ENCODE results near the gene PCBP3. TPM values are rescaled to one million over a fixed set of nuclear protein-coding genes. Genes with fewer than 3 reads are reported as not detected.

Gene PCBP3
- total RNA-seq, 1 donor from 2014 or later, result 2.5 TPM

DNA sequence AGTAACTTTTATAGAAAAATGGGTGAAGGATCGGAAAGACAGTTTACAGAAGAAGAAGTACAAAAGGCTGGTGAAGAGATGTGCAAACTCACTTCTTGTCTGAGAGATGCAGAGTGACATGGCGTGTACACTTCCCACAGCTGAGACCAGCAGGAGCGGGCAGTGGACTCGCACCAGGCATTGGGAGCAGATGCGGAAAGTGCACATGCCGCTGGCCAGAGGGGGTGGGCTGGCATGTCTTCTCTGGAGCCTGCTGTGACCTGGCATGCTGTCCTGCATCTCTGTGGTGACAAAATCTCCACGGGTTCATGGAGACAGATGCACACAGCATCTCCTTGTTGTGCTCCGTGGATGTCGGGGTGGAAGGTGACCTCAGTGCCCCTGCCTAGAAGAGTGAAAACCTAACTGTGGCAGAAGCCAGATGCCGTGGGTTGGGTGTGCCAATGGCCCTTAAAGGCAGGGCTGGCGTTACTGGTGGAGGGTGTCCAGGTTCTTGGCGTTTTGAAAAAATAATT, 209.4 kb downstream of the PCBP3 start:
- H3K36me3 Mint-ChIP-seq (ENCODE audit: low read depth, unreplicated experiment), result no peaks in the 10 kb centered on the region
- DNase-seq (ENCODE audit: low spot score), result no peak

GRCh38 chr21:45853703-45854342, 210.3 kb downstream of the PCBP3 start:
- Mint-ChIP-seq H3K27ac (ENCODE audit: unreplicated experiment) (no peak overlapping the region), H3K36me3 (ENCODE audit: low read depth, unreplicated experiment) (no peaks in the 10 kb centered on the region), H3K9me3 (ENCODE audit: unreplicated experiment) (no peaks in the 10 kb centered on the region), H3K4me1 (ENCODE audit: unreplicated experiment) (peaks cover 5% of the 10 kb centered on the region), H3K4me3 (ENCODE audit: unreplicated experiment) (no peak overlapping the region), H3K27me3 (ENCODE audit: unreplicated experiment) (peaks cover 9% of the 10 kb centered on the region)
- no peak for TF ChIP-seq CTCF (IDR thresholded peaks at IDR 0.05; ENCODE audit: unreplicated experiment)
- no peak for DNase-seq (ENCODE audit: low spot score)

More for the DNA sequence above, 209.4 kb downstream of the PCBP3 start:
- Mint-ChIP-seq H3K4me1 (ENCODE audit: unreplicated experiment) (peaks cover 5% of the 10 kb centered on the region), H3K27ac (ENCODE audit: unreplicated experiment) (no peak overlapping the region), H3K9me3 (ENCODE audit: unreplicated experiment) (no peaks in the 10 kb centered on the region), H3K4me3 (ENCODE audit: unreplicated experiment) (no peak overlapping the region), H3K27me3 (ENCODE audit: unreplicated experiment) (peaks cover 9% of the 10 kb centered on the region)
- TF ChIP-seq CTCF (IDR thresholded peaks at IDR 0.05; ENCODE audit: unreplicated experiment), result no peak

DNA sequence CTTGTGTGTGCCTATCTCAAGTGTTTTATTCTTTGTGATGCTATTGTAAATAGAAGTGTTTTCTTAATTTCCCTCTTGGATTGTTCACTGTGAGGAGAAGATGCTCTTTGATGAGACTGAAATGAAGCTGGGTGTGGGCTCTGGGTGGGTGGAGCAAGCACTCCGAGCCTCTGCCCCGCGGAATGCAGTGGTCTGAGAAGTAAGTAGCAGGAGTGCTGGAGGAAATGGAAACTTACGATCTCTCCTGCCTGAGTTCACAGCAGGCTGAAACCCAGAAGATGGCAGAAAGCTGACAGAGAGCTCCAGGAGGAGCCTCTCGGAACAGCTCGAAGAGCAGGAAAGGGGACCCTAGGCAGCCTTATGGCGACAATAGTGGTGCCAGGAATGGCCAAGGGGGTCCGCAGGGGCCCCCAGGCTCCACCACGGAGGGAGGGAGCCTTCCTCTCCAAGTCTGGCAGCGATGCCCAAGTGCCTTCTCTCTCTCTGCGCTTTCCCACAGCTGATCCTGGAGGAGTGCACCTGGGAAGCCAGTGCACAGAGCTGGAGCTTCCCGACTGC, 211.2 kb downstream of the PCBP3 start:
- no peak for DNase-seq (ENCODE audit: low spot score)
- TF ChIP-seq CTCF (IDR thresholded peaks at IDR 0.05; ENCODE audit: unreplicated experiment), result no peak
- Mint-ChIP-seq H3K4me3 (ENCODE audit: unreplicated experiment) (peak overlapping the region; percentile 14), H3K9me3 (ENCODE audit: unreplicated experiment) (no peaks in the 10 kb centered on the region), H3K4me1 (ENCODE audit: unreplicated experiment) (peaks cover 5% of the 10 kb centered on the region), H3K27me3 (ENCODE audit: unreplicated experiment) (peaks cover 9% of the 10 kb centered on the region), H3K36me3 (ENCODE audit: low read depth, unreplicated experiment) (no peaks in the 10 kb centered on the region), H3K27ac (ENCODE audit: unreplicated experiment) (peak overlapping the region; percentile 16)

- Mint-ChIP-seq H3K4me1 (ENCODE audit: unreplicated experiment) (peaks cover 5% of the 10 kb centered on the region), H3K27me3 (ENCODE audit: unreplicated experiment) (peaks cover 9% of the 10 kb centered on the region), H3K36me3 (ENCODE audit: low read depth, unreplicated experiment) (no peaks in the 10 kb centered on the region), H3K9me3 (ENCODE audit: unreplicated experiment) (no peaks in the 10 kb centered on the region), H3K27ac (ENCODE audit: unreplicated experiment) (no peak overlapping the region), H3K4me3 (ENCODE audit: unreplicated experiment) (no peak overlapping the region)
- no peak for TF ChIP-seq CTCF (IDR thresholded peaks at IDR 0.05; ENCODE audit: unreplicated experiment)
- DNase-seq (ENCODE audit: low spot score), result no peak
Observed at GRCh38 chr21:45855248-45855811, 211.8 kb downstream of the PCBP3 start.

DNA sequence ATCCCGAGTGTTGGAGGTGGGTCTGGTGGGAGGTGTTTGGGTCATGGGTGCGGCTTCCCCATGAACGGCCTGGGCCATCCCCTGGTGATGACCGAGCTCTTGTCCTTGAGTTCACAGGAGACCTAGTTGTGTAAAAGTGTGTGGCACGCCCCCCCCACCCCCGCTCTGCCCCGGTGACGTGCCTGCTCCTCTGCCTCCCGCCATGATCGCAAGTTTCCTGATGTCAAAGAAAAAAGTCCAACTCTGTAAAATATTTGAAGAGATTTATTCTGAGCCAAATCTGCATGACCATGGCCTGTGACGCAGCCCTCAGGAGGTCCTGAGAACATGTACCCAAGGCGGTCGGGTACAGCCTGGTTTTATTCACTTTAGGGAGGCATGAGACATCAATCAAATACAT, 212.9 kb downstream of the PCBP3 start:
- TF ChIP-seq CTCF (IDR thresholded peaks at IDR 0.05; ENCODE audit: unreplicated experiment), result no peak
- Mint-ChIP-seq H3K36me3 (ENCODE audit: low read depth, unreplicated experiment) (no peaks in the 10 kb centered on the region), H3K27ac (ENCODE audit: unreplicated experiment) (no peak overlapping the region), H3K27me3 (ENCODE audit: unreplicated experiment) (peaks cover 9% of the 10 kb centered on the region), H3K4me1 (ENCODE audit: unreplicated experiment) (peaks cover 5% of the 10 kb centered on the region), H3K9me3 (ENCODE audit: unreplicated experiment) (no peaks in the 10 kb centered on the region), H3K4me3 (ENCODE audit: unreplicated experiment) (no peak overlapping the region)
- no peak for DNase-seq (ENCODE audit: low spot score)
